SK-N-SH (cell line): ENCODE data around the gene RAB17. TPM values are rescaled to one million over a fixed set of nuclear protein-coding genes. Genes with fewer than 3 reads are reported as not detected.

Experiments used
- CTCF ChIA-PET: fragments of 300-600, 350-600 bp; formaldehyde crosslinking; extraction: SDS; loops from one replicate; lab custom pipeline; 2021; lab: Yijun Ruan, JAX
- POLR2A ChIA-PET: fragments of 350-600 bp; sonication (Branson Sonifier 250); formaldehyde crosslinking; extraction: SDS; loops from one replicate; lab custom pipeline; 2020; ENCODE audit warnings: antibody characterized with exemption, inconsistent platforms; lab: Yijun Ruan, JAX
- DNase-seq: peaks from one replicate; pipeline ENCODE4 v3.0.0; 2012
- H2AFZ ChIP-seq: fragments of 200-600 bp; sonication (generic); 2 replicates; pipeline ENCODE4 v1.8.1; 2016; ENCODE audit warnings: antibody characterized with exemption, mild to moderate bottlenecking, low read depth
- H3F3A ChIP-seq: fragments of 200-600 bp; sonication (generic); replicated peaks from 2 replicates; pipeline ENCODE3; 2016; ENCODE audit warnings: antibody characterized with exemption, mild to moderate bottlenecking; ENCODE audit not compliant: insufficient read depth
- H3K27ac ChIP-seq, 2 experiments: fragments of 200-500 bp in 1 of 2; fragments of 200-600 bp in 1 of 2; sonication (Bioruptor generic) in 1 of 2; sonication (generic), shearing (Covaris generic) in 1 of 2; 2 replicates each; pipeline versions ENCODE4 v1.5.1 to v1.6.1; 2014 to 2016; ENCODE audit warnings: low read depth in 2 of 2, inconsistent platforms in 1 of 2, low read length in 1 of 2, mild to moderate bottlenecking in 1 of 2, mixed read lengths in 1 of 2
- H3K27me3 ChIP-seq: fragments of 200-600 bp; sonication (generic), shearing (Covaris generic); 2 replicates; pipeline ENCODE4 v1.6.1; 2016; ENCODE audit warnings: mixed run types; ENCODE audit not compliant: insufficient read depth
- H3K36me3 ChIP-seq, 2 experiments: fragments of 200-500 bp in 1 of 2; fragments of 200-600 bp in 1 of 2; sonication (Bioruptor generic) in 1 of 2; sonication (generic) in 1 of 2; replicated peaks in 1 of 2; 2 replicates each; pipeline versions ENCODE3 to v1.5.1; 2014 to 2016; ENCODE audit warnings: low read length in 1 of 2, mild to moderate bottlenecking in 1 of 2; ENCODE audit not compliant: insufficient read depth in 2 of 2, control insufficient read depth in 1 of 2
- H3K4me1 ChIP-seq, 2 experiments: fragments of 200-500 bp in 1 of 2; fragments of 200-600 bp in 1 of 2; sonication (Bioruptor generic) in 1 of 2; sonication (generic), shearing (Covaris generic) in 1 of 2; 2 replicates each; pipeline versions ENCODE4 v1.5.1 to v1.6.1; 2014 to 2016; ENCODE audit warnings: low read depth in 1 of 2, low read length in 1 of 2, mixed run types in 1 of 2; ENCODE audit not compliant: insufficient read depth in 2 of 2, control insufficient read depth in 1 of 2
- H3K4me2 ChIP-seq: fragments of 200-600 bp; sonication (generic), shearing (Covaris generic); 2 replicates; pipeline ENCODE4 v1.6.1; 2017; ENCODE audit warnings: mixed run types
- H3K4me3 ChIP-seq, 2 experiments: fragments of 200-500 bp in 1 of 2; fragments of 200-600 bp in 1 of 2; sonication (Bioruptor generic) in 1 of 2; sonication (generic), shearing (Covaris generic) in 1 of 2; 2 replicates each; pipeline versions ENCODE4 v1.5.1 to v1.8.1; 2014 to 2016; ENCODE audit warnings: low read depth in 2 of 2, inconsistent platforms in 1 of 2, low read length in 1 of 2, mild to moderate bottlenecking in 1 of 2, mixed read lengths in 1 of 2, moderate library complexity in 1 of 2
- H3K79me2 ChIP-seq: fragments of 200-600 bp; sonication (generic); 2 replicates; pipeline ENCODE4 v1.8.1; 2017; ENCODE audit warnings: mild to moderate bottlenecking; ENCODE audit not compliant: insufficient read depth
- H3K9ac ChIP-seq: fragments of 200-600 bp; sonication (generic); 2 replicates; pipeline ENCODE4 v1.6.1; 2017; ENCODE audit warnings: mixed run types
- H3K9me2 ChIP-seq: fragments of 200-600 bp; sonication (generic); 2 replicates; pipeline ENCODE4 v1.6.1; 2017; ENCODE audit warnings: mixed run types
- H3K9me3 ChIP-seq: fragments of 200-600 bp; sonication (generic); 2 replicates; pipeline ENCODE4 v1.6.1; 2017; ENCODE audit warnings: mixed run types, mild to moderate bottlenecking, moderate library complexity
- H4K20me1 ChIP-seq: fragments of 200-600 bp; sonication (generic); 2 replicates; pipeline ENCODE4 v1.6.1; 2017; ENCODE audit warnings: mild to moderate bottlenecking, mixed run types; ENCODE audit not compliant: insufficient read depth
- FOXJ3 ChIP-seq: sonication (generic); formaldehyde crosslinking; IDR thresholded peaks from 2 replicates; pipeline ENCODE4 v1.5.1; 2020; ENCODE audit warnings: mild to moderate bottlenecking, missing genetic modification reagents
- GATA2 ChIP-seq: sonication (generic); formaldehyde crosslinking; IDR thresholded peaks from 2 replicates; pipeline ENCODE4 v1.5.0; 2020; ENCODE audit warnings: mild to moderate bottlenecking, missing genetic modification reagents
- JUND ChIP-seq: IDR thresholded peaks from 2 replicates; pipeline ENCODE4 v1.4.0; 2012
- PBX3 ChIP-seq: IDR thresholded peaks from 2 replicates; pipeline ENCODE4; 2012
- POLR2AphosphoS5 ChIP-seq: IDR thresholded peaks from 2 replicates; pipeline ENCODE4 v1.6.1; 2012; ENCODE audit warnings: low read depth, low read length
- RAD21 ChIP-seq: IDR thresholded peaks from 2 replicates; pipeline ENCODE4 v1.6.1; 2012; ENCODE audit warnings: mild to moderate bottlenecking, low read length
- RCOR1 ChIP-seq: fragments of 150-350 bp; IDR thresholded peaks from 2 replicates; pipeline ENCODE4 v1.6.1; 2017; ENCODE audit warnings: antibody characterized with exemption, low read length
- SMC3 ChIP-seq: IDR thresholded peaks from 2 replicates; pipeline ENCODE4 v1.6.1; 2012; ENCODE audit warnings: low read depth, low read length, improper control_type of control experiment
- YY1 ChIP-seq: IDR thresholded peaks from 2 replicates; pipeline ENCODE4 v1.4.0; 2012; ENCODE audit warnings: low read depth, mild to moderate bottlenecking
- WGBS: methylation state at CpG from one replicate; pipeline ENCODE4 v1.1.6; 2017; ENCODE audit warnings: low lambda C conversion rate; 5-methylcytosine and 5-hydroxymethylcytosine counted together
- polyA plus RNA-seq, 3 experiments: library from polyadenylated mRNA; depleted of rRNA; stranded (reverse); fragments of >200 nt; gene quantifications; 2 replicates each; pipeline ENCODE4 v1.2.3, GENCODE V29; 2012
- TF ChIP-seq, protein P1 (sequence below): fragments of 200-600 bp; sonication (generic); IDR thresholded peaks from 2 replicates; pipeline ENCODE4 v1.6.1; 2017; ENCODE audit warnings: antibody characterized with exemption, mild to moderate bottlenecking, moderate library complexity
- TF ChIP-seq, protein P2 (sequence below): IDR thresholded peaks from 2 replicates; pipeline ENCODE4 v1.4.0; 2012; ENCODE audit warnings: low read depth, borderline replicate concordance

The RAB17 gene
- polyA plus RNA-seq, 1 of the 3 experiments (the other 2 are of a cell fraction), result 0.10 TPM

DNA sequence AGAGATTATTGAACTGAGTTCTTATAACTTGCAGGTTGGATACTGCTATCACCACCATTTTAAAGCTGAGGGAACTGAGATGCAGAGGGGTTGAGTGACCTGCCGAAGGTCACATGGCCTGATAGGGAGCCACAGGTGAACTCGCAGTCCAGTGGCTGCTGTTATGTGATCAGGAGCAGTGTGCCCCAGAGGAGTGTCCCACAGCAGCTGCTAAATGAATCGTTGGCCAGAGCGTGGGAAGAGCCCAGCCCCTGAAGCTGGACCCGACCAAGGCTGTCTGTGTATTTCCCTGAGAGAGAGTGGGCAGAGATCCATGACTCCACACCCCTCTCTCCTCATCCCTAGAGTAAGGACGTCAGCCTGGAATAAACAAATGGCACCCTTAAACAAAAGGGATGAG, 50.9 kb downstream of the RAB17 start:
- Histone ChIP-seq H3K9me3 (no peaks in the 10 kb centered on the region), H3F3A (peaks cover 8% of the 10 kb centered on the region), H2AFZ (no peak overlapping the region), H3K4me2 (no peak overlapping the region), H3K27me3 (no peaks in the 10 kb centered on the region), H3K4me1 (peaks cover 0 to 8% of the 10 kb centered on the region in 2 experiments; a peak in 1 of 4 replicates), H3K36me3 (peaks cover 2 to 42% of the 10 kb centered on the region in 2 experiments), H3K27ac (no peak overlapping the region), H3K79me2 (no peaks in the 10 kb centered on the region), H3K9ac (no peak overlapping the region), H3K4me3 (no peak overlapping the region), H3K9me2 (no peaks in the 10 kb centered on the region), H4K20me1 (no peaks in the 10 kb centered on the region)
- WGBS, result 93% methylated on average over 6 of the region's 6 CpGs
- no peak for TF ChIP-seq RAD21
- TF ChIP-seq POLR2AphosphoS5, result no peak
- TF ChIP-seq YY1, result no peak
- TF ChIP-seq RCOR1, result no peak
- TF ChIP-seq SMC3, result no peak
- TF ChIP-seq, protein P1, sequence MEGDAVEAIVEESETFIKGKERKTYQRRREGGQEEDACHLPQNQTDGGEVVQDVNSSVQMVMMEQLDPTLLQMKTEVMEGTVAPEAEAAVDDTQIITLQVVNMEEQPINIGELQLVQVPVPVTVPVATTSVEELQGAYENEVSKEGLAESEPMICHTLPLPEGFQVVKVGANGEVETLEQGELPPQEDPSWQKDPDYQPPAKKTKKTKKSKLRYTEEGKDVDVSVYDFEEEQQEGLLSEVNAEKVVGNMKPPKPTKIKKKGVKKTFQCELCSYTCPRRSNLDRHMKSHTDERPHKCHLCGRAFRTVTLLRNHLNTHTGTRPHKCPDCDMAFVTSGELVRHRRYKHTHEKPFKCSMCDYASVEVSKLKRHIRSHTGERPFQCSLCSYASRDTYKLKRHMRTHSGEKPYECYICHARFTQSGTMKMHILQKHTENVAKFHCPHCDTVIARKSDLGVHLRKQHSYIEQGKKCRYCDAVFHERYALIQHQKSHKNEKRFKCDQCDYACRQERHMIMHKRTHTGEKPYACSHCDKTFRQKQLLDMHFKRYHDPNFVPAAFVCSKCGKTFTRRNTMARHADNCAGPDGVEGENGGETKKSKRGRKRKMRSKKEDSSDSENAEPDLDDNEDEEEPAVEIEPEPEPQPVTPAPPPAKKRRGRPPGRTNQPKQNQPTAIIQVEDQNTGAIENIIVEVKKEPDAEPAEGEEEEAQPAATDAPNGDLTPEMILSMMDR, result no peak
- ChIA-PET POLR2A (no interaction called here), CTCF (interaction anchor here (1.3 to 4.7 kb wide), 3 partner anchors 27 to 418 kb away, joined by 3 to 28 read pairs (median 9); no protein-coding TSS in a partner anchor)
- no peak for DNase-seq

DNA sequence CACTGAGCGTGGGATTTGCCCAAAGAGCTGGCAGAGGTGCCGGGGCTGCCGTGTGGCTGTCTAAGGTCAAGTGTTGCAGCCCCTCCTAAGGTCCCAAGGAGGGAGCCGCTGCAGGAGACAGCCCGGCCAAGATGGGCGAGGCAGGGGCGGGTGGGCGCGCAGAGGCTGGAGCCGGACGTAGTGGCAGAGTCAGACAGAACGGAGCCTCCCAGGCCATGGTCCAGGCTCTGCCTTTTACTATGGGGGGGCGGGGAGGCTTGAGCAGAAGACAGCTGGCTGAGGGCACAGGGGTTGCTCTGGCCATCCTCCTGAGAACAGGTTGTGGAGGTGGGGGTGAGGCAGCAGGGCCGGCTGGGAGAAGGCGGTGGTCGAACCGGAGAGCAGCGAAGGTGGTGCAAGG, 51.6 kb downstream of the RAB17 start:
- Histone ChIP-seq H3K4me1 (peaks cover 0 to 8% of the 10 kb centered on the region in 2 experiments; a peak in 1 of 4 replicates), H3K9me3 (no peaks in the 10 kb centered on the region), H4K20me1 (no peaks in the 10 kb centered on the region), H3K4me3 (no peak overlapping the region), H3K4me2 (no peak overlapping the region), H3K27ac (no peak overlapping the region), H3K27me3 (no peaks in the 10 kb centered on the region), H3K9ac (no peak overlapping the region), H2AFZ (no peak overlapping the region), H3F3A (peaks cover 8% of the 10 kb centered on the region), H3K79me2 (no peaks in the 10 kb centered on the region), H3K9me2 (no peaks in the 10 kb centered on the region), H3K36me3 (peaks cover 2 to 50% of the 10 kb centered on the region in 2 experiments)
- TF ChIP-seq, protein P2, sequence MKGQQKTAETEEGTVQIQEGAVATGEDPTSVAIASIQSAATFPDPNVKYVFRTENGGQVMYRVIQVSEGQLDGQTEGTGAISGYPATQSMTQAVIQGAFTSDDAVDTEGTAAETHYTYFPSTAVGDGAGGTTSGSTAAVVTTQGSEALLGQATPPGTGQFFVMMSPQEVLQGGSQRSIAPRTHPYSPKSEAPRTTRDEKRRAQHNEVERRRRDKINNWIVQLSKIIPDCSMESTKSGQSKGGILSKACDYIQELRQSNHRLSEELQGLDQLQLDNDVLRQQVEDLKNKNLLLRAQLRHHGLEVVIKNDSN, result no peak
- TF ChIP-seq GATA2 (no peak), RAD21 (no peak), FOXJ3 (CRISPR knock-in tag) (no peak), PBX3 (no peak), JUND (no peak)
- TF ChIP-seq, protein P1, result no peak
- DNase-seq, result no peak
- ChIA-PET POLR2A (no interaction called here), CTCF (interaction anchor here (0.9 to 4.7 kb wide), 4 partner anchors 10 to 417 kb away, joined by 3 to 28 read pairs (median 6); no protein-coding TSS in a partner anchor)
- WGBS, result 96% methylated on average over 18 of the region's 18 CpGs
